Measurements from ENCODE around the gene PRSS12.

The PRSS12 gene

DNA sequence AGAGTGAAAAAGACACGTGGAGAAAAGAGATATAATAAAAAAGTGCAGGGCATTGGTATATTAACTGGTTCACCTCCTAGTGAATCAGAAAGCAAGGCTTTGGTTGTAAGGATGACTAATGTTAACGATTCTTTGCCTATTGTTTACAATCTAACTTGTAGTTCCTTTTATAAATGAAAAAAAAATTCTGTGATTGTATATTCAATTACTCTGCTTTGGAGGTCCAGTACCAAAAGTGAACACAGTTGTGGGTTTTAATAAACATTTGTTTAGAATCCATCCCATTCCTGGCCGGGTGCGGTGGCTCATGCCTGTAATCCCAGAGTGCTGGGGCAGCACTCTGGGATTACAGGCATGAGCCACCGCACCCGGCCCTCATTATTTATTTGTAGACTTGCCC, 36.9 kb upstream of the PRSS12 start:
- Histone ChIP-seq H3K4me3 (ENCODE audit: low read length in 2 of 2) (no peak overlapping the region), H3K27ac (ENCODE audit: low read depth in 2 of 2, low read length in 2 of 2) (no peak overlapping the region), H3K36me3 (ENCODE audit: control insufficient read depth in 2 of 2, insufficient read depth in 2 of 2, low read length in 2 of 2) (no peaks in the 10 kb centered on the region), H3K9me3 (ENCODE audit: control insufficient read depth in 2 of 2, low read length in 2 of 2) (no peaks in the 10 kb centered on the region), H3K9ac (ENCODE audit: low read depth in 1 of 2, low read length in 2 of 2) (no peak overlapping the region), H3K27me3 (ENCODE audit: control insufficient read depth in 2 of 2, insufficient read depth in 2 of 2, low read length in 2 of 2) (no peaks in the 10 kb centered on the region), H3K4me1 (ENCODE audit: control insufficient read depth in 2 of 2, insufficient read depth in 2 of 2, low read length in 2 of 2) (no peaks in the 10 kb centered on the region)

DNA sequence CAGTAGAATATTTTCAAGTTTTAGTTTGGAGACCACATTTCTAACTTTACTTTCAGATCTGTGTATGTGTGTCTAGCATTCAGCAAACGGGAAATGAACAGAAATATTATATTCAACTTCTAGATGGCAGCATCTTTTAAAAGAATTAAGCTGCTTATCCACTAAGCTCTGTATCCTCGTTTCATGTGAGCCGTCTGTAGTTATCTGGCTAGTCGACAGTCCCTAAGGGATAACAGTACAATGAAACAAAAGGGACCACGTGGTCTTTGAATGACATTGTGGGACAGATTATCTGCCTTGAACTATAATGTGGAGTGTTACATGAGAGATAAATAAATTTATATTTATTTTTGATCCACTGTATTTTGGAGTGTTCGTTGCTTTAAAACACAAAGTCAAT, 35.8 kb upstream of the PRSS12 start:
- Histone ChIP-seq H3K9ac (ENCODE audit: low read depth in 1 of 2, low read length in 2 of 2) (no peak overlapping the region), H3K4me3 (ENCODE audit: low read length in 2 of 2) (no peak overlapping the region), H3K4me1 (ENCODE audit: control insufficient read depth in 2 of 2, insufficient read depth in 2 of 2, low read length in 2 of 2) (no peaks in the 10 kb centered on the region), H3K27me3 (ENCODE audit: control insufficient read depth in 2 of 2, insufficient read depth in 2 of 2, low read length in 2 of 2) (no peaks in the 10 kb centered on the region), H3K36me3 (ENCODE audit: control insufficient read depth in 2 of 2, insufficient read depth in 2 of 2, low read length in 2 of 2) (no peaks in the 10 kb centered on the region), H3K27ac (ENCODE audit: low read depth in 2 of 2, low read length in 2 of 2) (no peak overlapping the region), H3K9me3 (ENCODE audit: control insufficient read depth in 2 of 2, low read length in 2 of 2) (no peaks in the 10 kb centered on the region)

DNA sequence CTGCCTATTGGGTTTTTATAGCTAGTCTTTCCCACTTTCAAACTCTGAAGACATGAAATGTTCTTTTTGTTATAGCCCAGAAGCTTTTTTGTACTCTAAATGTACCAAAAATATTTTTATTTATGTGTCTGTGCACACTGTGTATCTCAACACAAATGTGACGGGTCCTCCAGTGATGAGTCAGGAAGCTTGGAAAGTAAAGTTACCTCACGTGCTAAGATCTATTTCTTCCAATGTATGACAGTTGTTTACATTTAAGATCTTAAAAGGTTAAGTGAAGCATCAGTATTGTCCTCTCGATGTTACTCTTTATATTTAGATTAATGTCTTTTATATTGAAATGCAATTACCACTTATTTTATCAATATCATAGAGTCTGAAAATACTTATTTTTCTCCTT, 29.1 kb upstream of the PRSS12 start:
- no peak overlapping the region for H3K9ac ChIP-seq (ENCODE audit: low read depth in 1 of 2, low read length in 2 of 2)
- H3K4me1 ChIP-seq (ENCODE audit: control insufficient read depth in 2 of 2, insufficient read depth in 2 of 2, low read length in 2 of 2): no peaks in the 10 kb centered on the region
- H3K27ac ChIP-seq (ENCODE audit: low read depth in 2 of 2, low read length in 2 of 2): no peak overlapping the region
- H3K4me3 ChIP-seq (ENCODE audit: low read length in 2 of 2): no peak overlapping the region
- no peaks in the 10 kb centered on the region for H3K27me3 ChIP-seq (ENCODE audit: control insufficient read depth in 2 of 2, insufficient read depth in 2 of 2, low read length in 2 of 2)
- H3K36me3 ChIP-seq (ENCODE audit: control insufficient read depth in 2 of 2, insufficient read depth in 2 of 2, low read length in 2 of 2): no peaks in the 10 kb centered on the region
- no peaks in the 10 kb centered on the region for H3K9me3 ChIP-seq (ENCODE audit: control insufficient read depth in 2 of 2, low read length in 2 of 2)

DNA sequence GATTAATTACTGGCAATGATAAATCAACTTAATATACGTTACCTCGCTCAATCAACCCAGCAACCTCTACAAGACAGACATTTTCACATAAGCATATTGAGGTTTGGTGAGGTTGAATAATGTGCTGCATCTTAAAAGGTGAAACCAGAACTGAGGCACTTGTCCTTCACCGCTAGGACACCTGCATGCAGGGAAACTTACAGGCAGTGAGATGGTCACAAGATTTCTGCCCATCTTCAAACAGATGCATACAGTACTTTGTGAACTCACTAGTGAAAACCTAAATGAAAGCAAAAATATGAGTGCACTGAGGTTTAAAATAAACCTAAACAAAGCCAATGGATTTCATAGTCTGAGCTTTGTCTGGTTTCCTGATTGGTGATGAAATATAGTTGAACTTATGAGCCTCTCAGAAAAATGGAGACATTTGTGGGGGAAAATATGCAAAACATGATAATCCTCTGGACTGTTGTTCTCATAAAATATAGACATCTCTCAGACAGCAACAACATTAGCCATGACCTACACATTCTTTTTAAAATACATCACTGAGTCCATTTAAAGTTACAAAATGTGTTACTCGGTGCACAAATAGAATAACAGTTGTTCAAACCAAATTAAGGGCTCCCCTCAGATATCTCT, 20.9 kb upstream of the PRSS12 start:
- H3K27me3 ChIP-seq (ENCODE audit: control insufficient read depth in 2 of 2, insufficient read depth in 2 of 2, low read length in 2 of 2): no peaks in the 10 kb centered on the region
- H3K27ac ChIP-seq (ENCODE audit: low read depth in 2 of 2, low read length in 2 of 2): no peak overlapping the region
- H3K36me3 ChIP-seq (ENCODE audit: control insufficient read depth in 2 of 2, insufficient read depth in 2 of 2, low read length in 2 of 2): no peaks in the 10 kb centered on the region
- no peaks in the 10 kb centered on the region for H3K4me1 ChIP-seq (ENCODE audit: control insufficient read depth in 2 of 2, insufficient read depth in 2 of 2, low read length in 2 of 2)
- no peak overlapping the region for H3K9ac ChIP-seq (ENCODE audit: low read depth in 1 of 2, low read length in 2 of 2)
- H3K9me3 ChIP-seq (ENCODE audit: control insufficient read depth in 2 of 2, low read length in 2 of 2): no peaks in the 10 kb centered on the region
- H3K4me3 ChIP-seq (ENCODE audit: low read length in 2 of 2): no peak overlapping the region

DNA sequence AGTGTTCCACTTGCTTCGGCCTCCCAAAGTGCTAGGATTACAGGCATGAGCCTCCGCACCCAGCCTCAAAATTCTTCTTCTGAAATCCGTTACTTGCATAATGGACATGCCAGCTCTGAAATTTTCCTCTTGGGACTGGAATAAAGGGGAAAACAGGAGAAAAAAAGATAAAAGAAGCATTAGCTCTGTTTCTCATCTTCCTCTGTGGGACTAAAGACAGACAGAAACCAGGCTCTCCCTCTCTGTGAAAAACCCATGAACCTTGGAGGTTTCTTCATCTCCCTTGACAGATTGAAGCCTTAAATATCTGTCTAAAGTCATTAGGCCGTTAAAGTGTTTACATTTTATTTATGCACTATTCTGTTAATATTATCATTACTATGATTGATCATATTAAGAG, 19.4 kb upstream of the PRSS12 start:
- no peaks in the 10 kb centered on the region for H3K27me3 ChIP-seq (ENCODE audit: control insufficient read depth in 2 of 2, insufficient read depth in 2 of 2, low read length in 2 of 2)
- no peaks in the 10 kb centered on the region for H3K36me3 ChIP-seq (ENCODE audit: control insufficient read depth in 2 of 2, insufficient read depth in 2 of 2, low read length in 2 of 2)
- H3K9ac ChIP-seq (ENCODE audit: low read depth in 1 of 2, low read length in 2 of 2): no peak overlapping the region
- H3K4me1 ChIP-seq (ENCODE audit: control insufficient read depth in 2 of 2, insufficient read depth in 2 of 2, low read length in 2 of 2): no peaks in the 10 kb centered on the region
- no peak overlapping the region for H3K27ac ChIP-seq (ENCODE audit: low read depth in 2 of 2, low read length in 2 of 2)
- H3K9me3 ChIP-seq (ENCODE audit: control insufficient read depth in 2 of 2, low read length in 2 of 2): no peaks in the 10 kb centered on the region
- H3K4me3 ChIP-seq (ENCODE audit: low read length in 2 of 2): no peak overlapping the region

DNA sequence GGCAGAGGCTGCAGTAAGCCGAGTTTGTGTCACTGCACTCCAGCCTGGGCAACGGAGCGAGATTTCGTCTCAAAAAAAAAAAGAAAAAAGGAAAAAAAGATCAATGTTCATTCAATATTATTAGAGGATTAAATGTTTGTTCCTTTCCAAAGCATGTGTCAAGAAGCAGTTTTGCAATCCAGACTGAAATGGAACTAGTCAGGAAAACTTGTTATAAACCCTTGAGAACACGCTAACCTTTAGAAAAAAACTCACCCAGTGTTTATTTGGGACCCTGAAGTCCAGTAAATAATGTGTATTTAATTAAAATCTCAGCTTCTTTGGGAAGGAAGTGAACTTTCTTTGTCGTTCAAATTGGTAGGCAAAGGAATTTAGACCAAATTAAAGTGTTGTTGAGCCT, 16.4 kb upstream of the PRSS12 start:
- H3K9ac ChIP-seq (ENCODE audit: low read depth in 1 of 2, low read length in 2 of 2): no peak overlapping the region
- H3K4me1 ChIP-seq (ENCODE audit: control insufficient read depth in 2 of 2, insufficient read depth in 2 of 2, low read length in 2 of 2): no peaks in the 10 kb centered on the region
- H3K27ac ChIP-seq (ENCODE audit: low read depth in 2 of 2, low read length in 2 of 2): no peak overlapping the region
- H3K4me3 ChIP-seq (ENCODE audit: low read length in 2 of 2): no peak overlapping the region
- H3K27me3 ChIP-seq (ENCODE audit: control insufficient read depth in 2 of 2, insufficient read depth in 2 of 2, low read length in 2 of 2): no peaks in the 10 kb centered on the region
- H3K36me3 ChIP-seq (ENCODE audit: control insufficient read depth in 2 of 2, insufficient read depth in 2 of 2, low read length in 2 of 2): no peaks in the 10 kb centered on the region
- H3K9me3 ChIP-seq (ENCODE audit: control insufficient read depth in 2 of 2, low read length in 2 of 2): no peaks in the 10 kb centered on the region

DNA sequence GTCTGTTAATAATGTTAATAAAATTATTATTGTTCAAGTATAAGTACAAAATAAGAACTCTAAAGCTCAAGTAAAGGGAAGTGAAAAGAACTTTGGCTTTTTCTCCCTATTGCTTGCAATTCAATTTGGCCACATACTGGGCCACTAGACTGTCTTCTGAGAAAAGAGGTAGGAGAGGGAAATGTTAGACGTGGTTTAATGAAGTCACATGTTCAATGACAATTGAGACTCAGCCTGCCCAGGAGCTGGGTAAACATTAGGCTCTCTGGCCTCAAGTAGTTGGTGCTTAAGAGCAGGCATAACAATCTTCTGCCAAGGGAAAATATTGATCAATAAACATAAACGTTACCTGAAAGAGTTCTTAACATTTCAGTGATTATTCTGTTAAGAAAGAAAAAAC, 15.1 kb upstream of the PRSS12 start:
- Histone ChIP-seq H3K27ac (ENCODE audit: low read depth in 2 of 2, low read length in 2 of 2) (no peak overlapping the region), H3K4me1 (ENCODE audit: control insufficient read depth in 2 of 2, insufficient read depth in 2 of 2, low read length in 2 of 2) (no peaks in the 10 kb centered on the region), H3K27me3 (ENCODE audit: control insufficient read depth in 2 of 2, insufficient read depth in 2 of 2, low read length in 2 of 2) (no peaks in the 10 kb centered on the region), H3K36me3 (ENCODE audit: control insufficient read depth in 2 of 2, insufficient read depth in 2 of 2, low read length in 2 of 2) (no peaks in the 10 kb centered on the region), H3K9me3 (ENCODE audit: control insufficient read depth in 2 of 2, low read length in 2 of 2) (no peaks in the 10 kb centered on the region), H3K4me3 (ENCODE audit: low read length in 2 of 2) (no peak overlapping the region), H3K9ac (ENCODE audit: low read depth in 1 of 2, low read length in 2 of 2) (no peak overlapping the region)

DNA sequence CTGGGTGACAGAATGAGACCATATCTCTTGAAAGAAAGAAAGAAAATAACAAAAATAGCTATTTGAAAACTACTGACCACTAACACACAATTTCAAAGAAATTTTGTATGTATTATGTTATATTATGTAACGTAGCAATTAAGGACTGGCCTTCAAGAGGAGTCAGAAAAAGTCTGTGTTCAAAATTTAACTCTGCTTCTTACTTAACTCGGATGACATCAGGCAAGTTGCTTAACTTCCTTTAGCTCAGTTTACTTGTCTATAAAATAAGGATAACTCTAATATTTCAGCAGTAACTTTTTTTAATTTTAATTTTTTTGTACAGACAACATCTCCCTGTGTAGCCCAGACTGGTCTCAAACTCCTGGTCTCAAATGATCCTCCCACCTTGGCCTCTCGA, 14.6 kb upstream of the PRSS12 start:
- H3K4me1 ChIP-seq (ENCODE audit: control insufficient read depth in 2 of 2, insufficient read depth in 2 of 2, low read length in 2 of 2): no peaks in the 10 kb centered on the region
- H3K9ac ChIP-seq (ENCODE audit: low read depth in 1 of 2, low read length in 2 of 2): no peak overlapping the region
- no peaks in the 10 kb centered on the region for H3K27me3 ChIP-seq (ENCODE audit: control insufficient read depth in 2 of 2, insufficient read depth in 2 of 2, low read length in 2 of 2)
- no peak overlapping the region for H3K4me3 ChIP-seq (ENCODE audit: low read length in 2 of 2)
- no peaks in the 10 kb centered on the region for H3K36me3 ChIP-seq (ENCODE audit: control insufficient read depth in 2 of 2, insufficient read depth in 2 of 2, low read length in 2 of 2)
- no peak overlapping the region for H3K27ac ChIP-seq (ENCODE audit: low read depth in 2 of 2, low read length in 2 of 2)
- no peaks in the 10 kb centered on the region for H3K9me3 ChIP-seq (ENCODE audit: control insufficient read depth in 2 of 2, low read length in 2 of 2)

DNA sequence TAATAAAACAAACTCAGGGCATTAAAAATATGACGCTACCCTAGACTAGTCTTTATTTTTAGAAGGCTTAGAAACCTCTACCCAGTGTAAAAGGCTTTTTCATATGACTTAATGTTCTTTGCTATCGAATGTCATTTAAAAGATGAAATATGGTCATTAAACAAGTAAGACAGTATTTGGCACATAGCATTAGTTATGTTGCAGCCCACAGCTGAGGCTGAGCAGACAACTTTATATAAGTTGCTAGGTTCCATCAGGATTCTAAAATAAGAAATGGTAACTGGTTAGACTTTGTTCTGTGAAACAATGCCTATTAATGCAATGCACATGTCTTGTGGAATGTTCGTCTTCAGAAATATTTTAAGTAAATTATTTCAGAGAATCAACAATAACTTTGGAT, 10.4 kb upstream of the PRSS12 start:
- Histone ChIP-seq H3K9me3 (ENCODE audit: control insufficient read depth in 2 of 2, low read length in 2 of 2) (no peaks in the 10 kb centered on the region), H3K4me3 (ENCODE audit: low read length in 2 of 2) (no peak overlapping the region), H3K36me3 (ENCODE audit: control insufficient read depth in 2 of 2, insufficient read depth in 2 of 2, low read length in 2 of 2) (no peaks in the 10 kb centered on the region), H3K4me1 (ENCODE audit: control insufficient read depth in 2 of 2, insufficient read depth in 2 of 2, low read length in 2 of 2) (no peaks in the 10 kb centered on the region), H3K27ac (ENCODE audit: low read depth in 2 of 2, low read length in 2 of 2) (no peak overlapping the region), H3K27me3 (ENCODE audit: control insufficient read depth in 2 of 2, insufficient read depth in 2 of 2, low read length in 2 of 2) (no peaks in the 10 kb centered on the region), H3K9ac (ENCODE audit: low read depth in 1 of 2, low read length in 2 of 2) (no peak overlapping the region)

DNA sequence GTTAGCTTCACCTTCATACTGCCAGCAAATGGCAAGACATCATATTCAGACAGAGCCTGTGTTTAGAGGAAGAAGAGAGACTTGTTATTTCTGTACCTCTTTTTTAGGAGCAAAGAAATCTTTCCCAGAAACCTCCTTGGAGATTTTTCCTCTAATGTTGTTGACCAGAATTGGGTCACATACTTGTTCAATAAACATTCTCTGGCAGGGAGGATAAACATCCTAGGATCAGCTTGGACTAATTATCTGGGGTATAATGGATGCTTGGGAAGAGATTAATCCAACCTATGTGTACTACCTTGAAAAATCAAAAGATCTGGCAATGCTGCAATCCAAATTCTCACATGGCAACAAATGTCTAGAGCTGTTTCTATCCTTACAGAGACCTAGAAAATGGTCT, 8.4 kb upstream of the PRSS12 start:
- H3K9me3 ChIP-seq (ENCODE audit: control insufficient read depth in 2 of 2, low read length in 2 of 2): no peaks in the 10 kb centered on the region
- H3K4me3 ChIP-seq (ENCODE audit: low read length in 2 of 2): no peak overlapping the region
- H3K4me1 ChIP-seq (ENCODE audit: control insufficient read depth in 2 of 2, insufficient read depth in 2 of 2, low read length in 2 of 2): no peaks in the 10 kb centered on the region
- H3K27ac ChIP-seq (ENCODE audit: low read depth in 2 of 2, low read length in 2 of 2): no peak overlapping the region
- H3K27me3 ChIP-seq (ENCODE audit: control insufficient read depth in 2 of 2, insufficient read depth in 2 of 2, low read length in 2 of 2): peaks cover 0 to 2% of the 10 kb centered on the region in 2 donors
- no peak overlapping the region for H3K9ac ChIP-seq (ENCODE audit: low read depth in 1 of 2, low read length in 2 of 2)
- H3K36me3 ChIP-seq (ENCODE audit: control insufficient read depth in 2 of 2, insufficient read depth in 2 of 2, low read length in 2 of 2): no peaks in the 10 kb centered on the region

DNA sequence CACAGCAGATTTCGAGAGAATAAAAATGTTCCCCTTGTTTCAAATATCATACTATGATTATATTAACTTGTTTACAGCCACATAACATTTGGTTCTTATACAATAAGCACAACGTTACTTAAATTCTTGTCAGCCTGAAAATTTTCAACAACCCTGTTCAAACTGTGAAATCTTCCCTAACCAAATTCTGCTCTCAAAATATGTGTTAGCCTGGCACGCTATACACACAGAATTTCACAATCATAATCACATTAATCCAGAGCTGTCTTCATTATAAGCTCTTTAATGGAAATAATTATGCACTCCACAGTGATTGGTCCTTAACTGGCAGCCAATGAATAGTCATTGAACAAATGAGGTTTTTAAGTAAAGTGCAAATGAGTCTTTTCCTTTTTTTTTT, 7.3 kb upstream of the PRSS12 start:
- no peak overlapping the region for H3K9ac ChIP-seq (ENCODE audit: low read depth in 1 of 2, low read length in 2 of 2)
- peaks cover 0 to 2% of the 10 kb centered on the region in 2 donors for H3K27me3 ChIP-seq (ENCODE audit: control insufficient read depth in 2 of 2, insufficient read depth in 2 of 2, low read length in 2 of 2)
- no peaks in the 10 kb centered on the region for H3K36me3 ChIP-seq (ENCODE audit: control insufficient read depth in 2 of 2, insufficient read depth in 2 of 2, low read length in 2 of 2)
- H3K4me3 ChIP-seq (ENCODE audit: low read length in 2 of 2): no peak overlapping the region
- H3K4me1 ChIP-seq (ENCODE audit: control insufficient read depth in 2 of 2, insufficient read depth in 2 of 2, low read length in 2 of 2): no peaks in the 10 kb centered on the region
- no peak overlapping the region for H3K27ac ChIP-seq (ENCODE audit: low read depth in 2 of 2, low read length in 2 of 2)
- H3K9me3 ChIP-seq (ENCODE audit: control insufficient read depth in 2 of 2, low read length in 2 of 2): no peaks in the 10 kb centered on the region

Data from mucosa of rectum (tissue), 2 donors.